GM03348 (cell line): Measurements from ENCODE around the gene GPR161.
"Not testable (repeated sequence)": the region's sequence is repeated elsewhere in the genome, so short reads cannot be mapped to it uniquely, and the experiment has no call there.

Source experiments
- DNase-seq: peaks from one replicate; pipeline ENCODE4 v3.0.0; 2012; ENCODE audit warnings: low spot score

Gene GPR161

GRCh38 chr1:168136709-168137514 lies at the start of gene GPR161:
Gene GPR161 (minus strand): TSS chr1:168136930. CDS start chr1:168104850, 32,080 bp downstream.
- peak; percentile 86 for DNase-seq

GRCh38 chr1:168181063-168181720 lies 44.5 kb upstream of the GPR161 start:
- DNase-seq, result not testable (repeated sequence)

GRCh38 chr1:168180148-168180524 lies 43.4 kb upstream of the GPR161 start:
- DNase-seq, result no peak

- peak; percentile 29 for DNase-seq
Measured at GRCh38 chr1:168179438-168180147, 42.9 kb upstream of the GPR161 start.

GRCh38 chr1:168178638-168179437 lies 42.1 kb upstream of the GPR161 start, which contains the start of gene TIPRL:
Gene TIPRL (plus strand): TSS chr1:168178962. CDS start chr1:168179078, 116 bp downstream.
- DNase-seq, result peak; percentile 96

GRCh38 chr1:168178227-168178637 lies 41.5 kb upstream of the GPR161 start:
- no peak for DNase-seq

GRCh38 chr1:168172250-168172915 lies 35.7 kb upstream of the GPR161 start:
- no peak for DNase-seq

GRCh38 chr1:168170564-168171508 lies 34.1 kb upstream of the GPR161 start:
- DNase-seq, result no peak

GRCh38 chr1:168167806-168168205 lies 31.1 kb upstream of the GPR161 start:
- DNase-seq, result no peak

- no peak for DNase-seq
Measured at GRCh38 chr1:168164771-168165170, 28.0 kb upstream of the GPR161 start.

GRCh38 chr1:168163670-168164069 lies 26.9 kb upstream of the GPR161 start:
- DNase-seq, result no peak

- no peak for DNase-seq
Measured at GRCh38 chr1:168161459-168161858, 24.7 kb upstream of the GPR161 start.

GRCh38 chr1:168159979-168160378 lies 23.2 kb upstream of the GPR161 start:
- no peak for DNase-seq

GRCh38 chr1:168159251-168159650 lies 22.5 kb upstream of the GPR161 start:
- DNase-seq, result no peak

GRCh38 chr1:168157638-168158037 lies 20.9 kb upstream of the GPR161 start:
- DNase-seq, result no peak

GRCh38 chr1:168155910-168156309 lies 19.2 kb upstream of the GPR161 start:
- no peak for DNase-seq

GRCh38 chr1:168154707-168155106 lies 18.0 kb upstream of the GPR161 start:
- not testable (repeated sequence) for DNase-seq

GRCh38 chr1:168151935-168152334 lies 15.2 kb upstream of the GPR161 start:
- no peak for DNase-seq

GRCh38 chr1:168150283-168150682 lies 13.6 kb upstream of the GPR161 start:
- no peak for DNase-seq

- peak; percentile 33 for DNase-seq
Measured at GRCh38 chr1:168148916-168149315, 12.2 kb upstream of the GPR161 start.
